Glutamatergic neuron (in vitro differentiated cells): Measurements from ENCODE around the gene MED13L. TPM values are rescaled to one million over a fixed set of nuclear protein-coding genes. Genes with fewer than 3 reads are reported as not detected.

Experiments
- DNase-seq: peaks from one replicate; pipeline ENCODE4 v3.0.0; 2022
- H3K27ac Mint-ChIP-seq: one replicate; pipeline ENCODE4 v1.8.0; 2020; ENCODE audit warnings: mild to moderate bottlenecking, mixed read lengths, inconsistent platforms; ENCODE audit not compliant: unreplicated experiment
- H3K27me3 Mint-ChIP-seq: one replicate; pipeline ENCODE4 v1.8.0; 2020; ENCODE audit warnings: mild to moderate bottlenecking, moderate library complexity, mixed read lengths, inconsistent platforms; ENCODE audit not compliant: unreplicated experiment
- H3K36me3 Mint-ChIP-seq: one replicate; pipeline ENCODE4 v1.8.0; 2020; ENCODE audit warnings: mild to moderate bottlenecking, mixed read lengths, inconsistent platforms; ENCODE audit not compliant: unreplicated experiment
- H3K4me1 Mint-ChIP-seq: one replicate; pipeline ENCODE4 v1.8.0; 2020; ENCODE audit warnings: mild to moderate bottlenecking, low read depth, mixed read lengths, inconsistent platforms; ENCODE audit not compliant: unreplicated experiment
- H3K4me3 Mint-ChIP-seq: one replicate; pipeline ENCODE4 v1.8.0; 2020; ENCODE audit warnings: mild to moderate bottlenecking, mixed read lengths, inconsistent platforms; ENCODE audit not compliant: unreplicated experiment
- H3K9me3 Mint-ChIP-seq: one replicate; pipeline ENCODE4 v1.8.0; 2020; ENCODE audit warnings: mild to moderate bottlenecking, moderate library complexity, mixed read lengths, inconsistent platforms; ENCODE audit not compliant: unreplicated experiment
- total RNA-seq: library from RNA; stranded (reverse); fragmentation: NEBNext Ultra II Directional; extraction: Animal tissue kit (Norgen Biotek cat#: 25700); gene quantifications from one replicate; pipeline ENCODE4 v1.2.1, GENCODE V29; 2021; ENCODE audit not compliant: unreplicated experiment
- TF ChIP-seq, protein P1 (sequence below): fragments of 200-600 bp; sonication (generic); IDR thresholded peaks from one replicate; pipeline ENCODE4 v1.5.0; 2021; ENCODE audit not compliant: partially characterized antibody, unreplicated experiment

MED13L gene
- total RNA-seq, 1 donor from 2014 or later, result 95.5 TPM

DNA sequence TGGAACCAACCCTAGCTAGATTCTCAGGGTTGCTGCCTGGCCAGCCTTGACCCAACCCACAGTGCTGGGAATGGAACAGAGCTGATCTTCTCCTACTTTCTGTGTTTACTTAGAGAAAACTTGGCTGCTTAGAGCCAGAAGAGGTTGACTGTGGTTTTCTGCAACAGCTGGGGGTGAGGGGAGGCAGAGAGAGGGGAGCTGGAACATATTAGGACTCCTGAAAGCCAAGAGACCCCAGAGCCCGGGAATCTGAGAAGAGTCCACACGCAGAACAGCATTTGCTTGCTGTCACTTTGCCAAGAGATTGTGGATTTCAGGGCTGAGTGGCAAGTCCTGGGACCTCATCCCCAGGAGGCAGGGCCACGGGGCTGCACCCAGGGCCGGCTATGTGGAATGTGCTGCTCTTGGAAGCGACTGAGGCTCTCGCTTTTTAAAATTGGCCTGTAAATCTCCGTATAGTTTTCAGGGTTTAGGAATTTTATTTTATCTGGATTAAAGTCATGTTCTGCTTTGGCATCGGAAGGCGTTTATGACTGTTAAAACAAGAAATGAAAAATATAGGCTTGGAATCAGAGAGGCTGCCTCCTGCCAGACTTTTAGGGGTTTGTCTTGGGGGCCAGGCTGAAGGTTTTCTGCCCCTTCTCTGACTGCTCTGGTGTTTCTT is 22.3 kb upstream of the MED13L start:
- Mint-ChIP-seq H3K36me3 (no peaks in the 10 kb centered on the region), H3K27me3 (no peaks in the 10 kb centered on the region), H3K9me3 (peaks cover 3% of the 10 kb centered on the region), H3K4me3 (peak overlapping the region; percentile 38), H3K4me1 (peaks cover 7% of the 10 kb centered on the region), H3K27ac (no peak overlapping the region)
- TF ChIP-seq, protein P1, sequence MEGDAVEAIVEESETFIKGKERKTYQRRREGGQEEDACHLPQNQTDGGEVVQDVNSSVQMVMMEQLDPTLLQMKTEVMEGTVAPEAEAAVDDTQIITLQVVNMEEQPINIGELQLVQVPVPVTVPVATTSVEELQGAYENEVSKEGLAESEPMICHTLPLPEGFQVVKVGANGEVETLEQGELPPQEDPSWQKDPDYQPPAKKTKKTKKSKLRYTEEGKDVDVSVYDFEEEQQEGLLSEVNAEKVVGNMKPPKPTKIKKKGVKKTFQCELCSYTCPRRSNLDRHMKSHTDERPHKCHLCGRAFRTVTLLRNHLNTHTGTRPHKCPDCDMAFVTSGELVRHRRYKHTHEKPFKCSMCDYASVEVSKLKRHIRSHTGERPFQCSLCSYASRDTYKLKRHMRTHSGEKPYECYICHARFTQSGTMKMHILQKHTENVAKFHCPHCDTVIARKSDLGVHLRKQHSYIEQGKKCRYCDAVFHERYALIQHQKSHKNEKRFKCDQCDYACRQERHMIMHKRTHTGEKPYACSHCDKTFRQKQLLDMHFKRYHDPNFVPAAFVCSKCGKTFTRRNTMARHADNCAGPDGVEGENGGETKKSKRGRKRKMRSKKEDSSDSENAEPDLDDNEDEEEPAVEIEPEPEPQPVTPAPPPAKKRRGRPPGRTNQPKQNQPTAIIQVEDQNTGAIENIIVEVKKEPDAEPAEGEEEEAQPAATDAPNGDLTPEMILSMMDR, result no peak
- no peak for DNase-seq

DNA sequence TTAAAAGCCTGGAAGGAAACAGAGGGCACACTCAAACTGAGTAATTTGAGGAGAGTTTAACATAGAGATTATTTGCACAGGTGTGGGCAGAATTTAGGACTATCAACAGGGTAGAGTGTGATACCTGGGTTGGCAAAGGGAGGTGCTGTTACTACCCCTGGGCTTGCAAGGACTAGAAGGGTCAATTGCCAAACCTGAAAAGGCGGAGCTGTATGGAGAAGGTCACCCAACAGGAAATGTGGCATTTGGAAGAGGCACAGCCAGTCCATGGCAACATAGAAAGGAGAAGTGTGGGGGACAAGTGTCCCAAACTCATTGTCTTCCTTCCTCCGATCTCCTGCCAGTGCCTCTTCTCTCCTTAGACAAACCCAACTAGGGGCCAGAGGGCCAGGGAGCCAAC is 21.6 kb upstream of the MED13L start:
- Mint-ChIP-seq H3K4me3 (no peak overlapping the region), H3K27me3 (no peaks in the 10 kb centered on the region), H3K27ac (no peak overlapping the region), H3K4me1 (peaks cover 9% of the 10 kb centered on the region), H3K36me3 (no peaks in the 10 kb centered on the region), H3K9me3 (peaks cover 3% of the 10 kb centered on the region)
- DNase-seq, result no peak
- TF ChIP-seq, protein P1, result no peak

DNA sequence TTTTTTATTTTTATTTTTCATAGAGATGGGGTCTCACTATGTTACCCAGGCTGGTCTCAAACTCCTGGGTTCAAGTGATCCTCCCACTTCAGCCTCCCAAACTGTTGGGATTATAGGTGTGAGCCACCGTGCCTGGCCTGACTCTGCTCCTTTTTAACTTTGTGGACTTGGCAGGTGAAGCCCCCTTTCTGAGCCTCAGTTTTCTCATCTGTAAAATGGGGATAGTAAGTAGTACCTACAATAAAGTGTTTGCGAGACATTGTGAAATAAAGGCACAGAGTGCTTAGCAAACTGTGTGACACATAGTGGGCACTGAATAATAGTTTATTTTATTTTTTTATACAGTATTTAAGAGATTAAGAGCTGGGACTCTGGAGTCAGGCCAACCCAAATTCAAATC is 21.1 kb upstream of the MED13L start:
- Mint-ChIP-seq H3K27me3 (no peaks in the 10 kb centered on the region), H3K27ac (no peak overlapping the region), H3K36me3 (no peaks in the 10 kb centered on the region), H3K9me3 (peaks cover 3% of the 10 kb centered on the region), H3K4me3 (no peak overlapping the region), H3K4me1 (peaks cover 9% of the 10 kb centered on the region)
- no peak for DNase-seq
- TF ChIP-seq, protein P1, result no peak

DNA sequence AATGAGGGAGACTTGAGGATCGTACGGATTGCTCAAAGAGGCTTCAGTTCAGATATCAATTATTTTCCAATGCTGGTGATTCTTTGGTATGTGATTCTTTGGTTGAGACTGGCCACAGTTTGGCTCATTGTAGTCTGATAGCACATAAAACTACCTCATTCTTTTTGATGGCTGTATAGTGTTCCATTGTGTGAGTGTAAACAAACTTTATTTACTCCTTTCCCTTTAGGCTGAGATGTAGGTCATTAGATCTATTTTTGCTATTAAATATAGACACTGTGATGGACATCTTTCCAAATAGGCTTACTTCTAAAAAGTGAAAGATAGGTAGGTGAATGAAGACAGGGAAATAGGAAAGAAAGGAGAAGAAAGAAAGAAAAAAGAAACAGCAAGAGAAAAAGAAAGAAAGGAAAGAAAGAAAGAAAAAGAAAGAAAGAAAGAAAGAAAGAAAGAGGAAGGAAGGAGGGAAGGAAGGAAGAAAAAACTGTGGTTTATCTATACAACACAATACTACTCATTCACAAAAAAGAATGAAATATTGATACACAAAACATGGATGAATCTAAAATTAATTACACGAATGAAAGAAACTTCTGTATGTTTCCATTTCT is 19.8 kb upstream of the MED13L start:
- H3K27me3 Mint-ChIP-seq, result no peaks in the 10 kb centered on the region
- peaks cover 3% of the 10 kb centered on the region for H3K9me3 Mint-ChIP-seq
- no peak overlapping the region for H3K27ac Mint-ChIP-seq
- H3K4me3 Mint-ChIP-seq, result no peak overlapping the region
- DNase-seq, result no peak
- TF ChIP-seq, protein P1, result no peak
- no peaks in the 10 kb centered on the region for H3K36me3 Mint-ChIP-seq
- peaks cover 9% of the 10 kb centered on the region for H3K4me1 Mint-ChIP-seq
